ENCODE measurements around the gene TJP3.
A peak's percentile ranks its signal among the peaks of the same experiment; 100 is the strongest.

Gene TJP3

GRCh38 chr19:3716147-3716668 lies 8.0 kb downstream of the TJP3 start:
- Histone ChIP-seq H3K79me2 (no peaks in the 10 kb centered on the region), H3K27me3 (ENCODE audit: control insufficient read depth, insufficient read depth, low read length) (no peaks in the 10 kb centered on the region), H3K4me1 (peaks cover 6% of the 10 kb centered on the region), H3K9ac (no peak overlapping the region), H3K4me3 (ENCODE audit: low read depth, low read length) (no peak overlapping the region), H3K27ac (no peak overlapping the region), H3K36me3 (ENCODE audit: control insufficient read depth, insufficient read depth, low read length) (no peaks in the 10 kb centered on the region), H2AFZ (no peak overlapping the region), H3K9me3 (ENCODE audit: control insufficient read depth, low read length) (no peaks in the 10 kb centered on the region), H3K4me2 (ENCODE audit: low read length) (no peak overlapping the region)
- TF ChIP-seq, protein P1, sequence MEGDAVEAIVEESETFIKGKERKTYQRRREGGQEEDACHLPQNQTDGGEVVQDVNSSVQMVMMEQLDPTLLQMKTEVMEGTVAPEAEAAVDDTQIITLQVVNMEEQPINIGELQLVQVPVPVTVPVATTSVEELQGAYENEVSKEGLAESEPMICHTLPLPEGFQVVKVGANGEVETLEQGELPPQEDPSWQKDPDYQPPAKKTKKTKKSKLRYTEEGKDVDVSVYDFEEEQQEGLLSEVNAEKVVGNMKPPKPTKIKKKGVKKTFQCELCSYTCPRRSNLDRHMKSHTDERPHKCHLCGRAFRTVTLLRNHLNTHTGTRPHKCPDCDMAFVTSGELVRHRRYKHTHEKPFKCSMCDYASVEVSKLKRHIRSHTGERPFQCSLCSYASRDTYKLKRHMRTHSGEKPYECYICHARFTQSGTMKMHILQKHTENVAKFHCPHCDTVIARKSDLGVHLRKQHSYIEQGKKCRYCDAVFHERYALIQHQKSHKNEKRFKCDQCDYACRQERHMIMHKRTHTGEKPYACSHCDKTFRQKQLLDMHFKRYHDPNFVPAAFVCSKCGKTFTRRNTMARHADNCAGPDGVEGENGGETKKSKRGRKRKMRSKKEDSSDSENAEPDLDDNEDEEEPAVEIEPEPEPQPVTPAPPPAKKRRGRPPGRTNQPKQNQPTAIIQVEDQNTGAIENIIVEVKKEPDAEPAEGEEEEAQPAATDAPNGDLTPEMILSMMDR (IDR thresholded peaks at IDR 0.05), result no peak

GRCh38 chr19:3719868-3720267 lies 11.7 kb downstream of the TJP3 start:
- H3K27me3 ChIP-seq (ENCODE audit: control insufficient read depth, insufficient read depth, low read length), result no peaks in the 10 kb centered on the region

GRCh38 chr19:3720349-3720917 lies 12.2 kb downstream of the TJP3 start:
- Histone ChIP-seq H3K4me3 (ENCODE audit: low read depth, low read length) (no peak overlapping the region), H3K79me2 (no peaks in the 10 kb centered on the region), H2AFZ (no peak overlapping the region), H3K36me3 (ENCODE audit: control insufficient read depth, insufficient read depth, low read length) (no peaks in the 10 kb centered on the region), H3K27ac (no peak overlapping the region), H3K9me3 (ENCODE audit: control insufficient read depth, low read length) (no peaks in the 10 kb centered on the region), H3K9ac (no peak overlapping the region), H3K27me3 (ENCODE audit: control insufficient read depth, insufficient read depth, low read length) (no peaks in the 10 kb centered on the region), H3K4me1 (peaks cover 4% of the 10 kb centered on the region), H3K4me2 (ENCODE audit: low read length) (no peak overlapping the region)
- TF ChIP-seq, protein P1 (IDR thresholded peaks at IDR 0.05), result no peak

More at GRCh38 chr19:3719868-3720267, 11.7 kb downstream of the TJP3 start:
- Histone ChIP-seq H3K36me3 (ENCODE audit: control insufficient read depth, insufficient read depth, low read length) (no peaks in the 10 kb centered on the region), H3K4me2 (ENCODE audit: low read length) (no peak overlapping the region), H3K9me3 (ENCODE audit: control insufficient read depth, low read length) (no peaks in the 10 kb centered on the region), H3K79me2 (no peaks in the 10 kb centered on the region), H3K4me3 (ENCODE audit: low read depth, low read length) (no peak overlapping the region), H3K4me1 (no peaks in the 10 kb centered on the region), H3K9ac (no peak overlapping the region), H2AFZ (no peak overlapping the region), H3K27ac (no peak overlapping the region)
- TF ChIP-seq, protein P1 (IDR thresholded peaks at IDR 0.05), result no peak

DNA sequence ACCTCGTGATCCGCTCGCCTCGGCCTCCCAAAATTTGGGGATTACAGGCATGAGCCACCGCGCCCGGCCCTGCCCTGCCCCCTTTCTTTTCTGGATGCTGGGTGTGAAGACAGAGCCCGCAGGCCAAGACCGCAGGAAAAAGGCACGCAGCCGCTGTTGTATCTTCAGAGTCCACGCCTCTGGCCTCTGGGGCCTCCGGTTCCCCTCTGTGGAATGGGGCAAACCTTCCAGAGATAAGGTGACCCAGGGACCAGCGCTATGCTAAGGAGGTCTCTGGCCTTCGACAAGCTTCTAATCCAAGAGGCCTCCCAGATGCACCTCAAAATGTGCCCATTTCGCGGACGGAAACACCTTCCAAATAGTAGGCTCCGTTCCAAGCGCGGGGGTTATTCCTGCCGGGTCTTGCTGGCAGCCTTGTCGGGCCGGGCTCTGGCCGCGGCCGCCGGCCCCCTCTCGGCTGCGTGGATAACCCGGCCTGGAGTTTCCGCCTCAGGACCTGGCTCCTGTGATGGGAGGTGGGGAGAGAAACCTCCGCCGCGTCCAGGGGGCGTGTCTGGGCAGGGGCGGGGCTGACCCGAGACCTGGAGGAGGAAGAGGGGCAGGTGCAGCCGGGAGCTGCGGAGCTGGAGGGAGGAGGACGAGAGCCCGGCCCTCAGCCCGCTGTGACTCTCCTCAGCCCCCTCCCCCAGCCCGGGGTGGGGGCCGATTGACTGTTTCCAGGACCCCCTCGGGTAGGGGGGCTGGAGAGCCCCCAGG lies 13.1 kb downstream of the TJP3 start:
- no peaks in the 10 kb centered on the region for H3K27me3 ChIP-seq (ENCODE audit: control insufficient read depth, insufficient read depth, low read length)
- no peaks in the 10 kb centered on the region for H3K36me3 ChIP-seq (ENCODE audit: control insufficient read depth, insufficient read depth, low read length)
- H3K27ac ChIP-seq, result no peak overlapping the region
- H2AFZ ChIP-seq, result peak overlapping the region; percentile 79
- H3K9me3 ChIP-seq (ENCODE audit: control insufficient read depth, low read length), result no peaks in the 10 kb centered on the region
- H3K79me2 ChIP-seq, result no peaks in the 10 kb centered on the region
- H3K4me1 ChIP-seq, result peaks cover 7% of the 10 kb centered on the region
- peak overlapping the region; percentile 54 for H3K4me3 ChIP-seq (ENCODE audit: low read depth, low read length)
- H3K9ac ChIP-seq, result no peak overlapping the region
- peak overlapping the region; percentile 46 for H3K4me2 ChIP-seq (ENCODE audit: low read length)
- TF ChIP-seq, protein P1 (IDR thresholded peaks at IDR 0.05), result peak; percentile 15
